22Rv1 (cell line): ENCODE results near the gene GPX4.

Source experiments
- CTCF ChIP-seq: fragments of 450-650 bp; IDR thresholded peaks from 2 replicates; pipeline ENCODE4 v1.5.1; 2017; ENCODE audit warnings: mild to moderate bottlenecking
- ZFX ChIP-seq: fragments of 450-650 bp; IDR thresholded peaks from 2 replicates; pipeline ENCODE4 v1.6.1; 2017; ENCODE audit warnings: antibody characterized with exemption, borderline replicate concordance

GRCh38 chr19:1102407-1103131, 1.2 kb upstream of the GPX4 start:
- TF ChIP-seq CTCF: no peak
- no peak for TF ChIP-seq ZFX
